GM12872 (cell line): ENCODE data around the gene CISH.

Experiments
- CTCF ChIP-seq: IDR thresholded peaks from 3 replicates; pipeline ENCODE4 v1.5.1; 2011; ENCODE audit warnings: low read depth, mild to moderate bottlenecking, low read length, moderate library complexity; ENCODE audit not compliant: insufficient read depth

The CISH gene

GRCh38 chr3:50587373-50587772 is 24.2 kb downstream of the CISH start:
- no peak for TF ChIP-seq CTCF

- TF ChIP-seq CTCF = no peak
Observed at GRCh38 chr3:50586763-50587070, 24.9 kb downstream of the CISH start.

- no peak for TF ChIP-seq CTCF
Observed at GRCh38 chr3:50585919-50586762, 25.4 kb downstream of the CISH start.

- no peak for TF ChIP-seq CTCF
Observed at GRCh38 chr3:50584391-50584790, 27.2 kb downstream of the CISH start.

GRCh38 chr3:50583897-50584296 is 27.7 kb downstream of the CISH start:
- no peak for TF ChIP-seq CTCF

- no peak for TF ChIP-seq CTCF
Observed at GRCh38 chr3:50582083-50582482, 29.5 kb downstream of the CISH start.

GRCh38 chr3:50581459-50581842 is 30.1 kb downstream of the CISH start:
- no peak for TF ChIP-seq CTCF
